ENCODE data around the gene NDUFB7.
"Not testable (repeated sequence)": the region's sequence is repeated elsewhere in the genome, so short reads cannot be mapped to it uniquely, and the experiment has no call there.

Gene NDUFB7

DNA sequence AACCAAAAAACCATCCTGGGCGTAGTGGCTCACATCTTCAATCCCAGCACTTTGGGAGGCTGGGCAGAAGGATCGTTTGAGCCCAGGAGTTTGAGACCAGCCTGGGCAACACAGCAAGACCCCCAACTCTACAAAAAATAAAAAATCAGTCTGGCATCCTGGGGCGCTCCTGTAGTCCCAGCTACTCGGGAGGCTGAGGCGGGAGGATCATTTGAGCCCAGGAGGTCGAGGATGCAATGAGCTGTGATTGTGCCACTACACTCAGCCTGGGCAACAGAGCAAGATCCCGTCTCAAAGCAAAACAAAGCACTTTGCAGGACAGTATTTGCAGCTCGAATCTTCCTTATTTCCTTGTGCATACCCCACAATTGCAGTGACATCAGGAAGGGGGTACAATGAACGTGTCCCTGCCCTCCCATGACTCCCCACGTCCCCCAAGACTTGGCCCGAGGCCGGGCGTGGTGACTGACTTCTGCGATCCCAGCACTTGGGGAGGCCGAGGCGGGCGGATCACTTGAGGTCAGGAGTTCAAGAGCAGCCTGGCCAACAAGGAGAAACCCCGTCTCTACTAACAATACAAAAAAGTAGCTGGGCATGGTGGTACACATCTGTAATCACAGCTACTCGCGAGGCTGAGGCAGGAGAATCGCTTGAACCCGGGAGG lies 870 bp downstream of the NDUFB7 start:
- no peak for DNase-seq

DNA sequence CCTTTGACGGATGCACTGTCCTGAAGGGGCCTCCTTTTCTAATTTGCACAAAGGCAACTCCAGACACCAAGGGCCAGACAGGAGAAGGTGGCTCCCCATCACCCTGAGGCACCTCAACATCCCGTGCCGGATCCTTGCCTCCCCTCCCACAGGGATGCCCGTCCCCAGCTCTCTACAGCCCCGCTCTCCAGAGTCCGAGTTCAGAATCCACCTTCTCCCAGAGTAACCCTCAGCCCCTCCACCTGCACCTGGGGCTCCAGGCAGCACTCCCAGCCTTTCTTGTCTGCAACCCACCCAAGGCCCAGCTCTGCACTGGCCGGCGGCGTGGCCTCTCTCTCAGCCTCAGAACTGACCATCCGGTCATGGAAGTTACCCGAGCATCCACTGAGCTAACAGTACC lies 4.8 kb downstream of the NDUFB7 start:
- DNase-seq: no peak

DNA sequence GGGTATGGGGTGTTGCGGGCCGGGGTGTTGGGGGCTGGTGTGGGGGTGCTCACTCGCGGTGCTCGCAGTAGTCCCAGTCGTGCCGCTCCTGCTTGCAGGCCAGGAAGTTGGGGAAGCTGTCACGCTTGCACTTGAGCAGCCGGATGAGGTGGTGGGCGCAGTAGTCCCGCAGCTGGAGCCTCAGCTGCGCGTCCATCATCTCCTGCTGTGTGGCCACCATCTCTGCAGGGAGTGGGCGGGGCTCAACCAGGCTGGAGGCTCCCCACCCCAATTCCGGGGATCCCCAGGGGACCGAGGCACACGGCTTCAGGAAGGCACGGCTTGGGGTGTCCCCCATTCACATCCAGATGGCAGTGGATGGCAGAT lies 5.2 kb downstream of the NDUFB7 start:
- no peak for DNase-seq

GRCh38 chr19:14565765-14566711 lies 5.8 kb downstream of the NDUFB7 start:
- DNase-seq: no peak

GRCh38 chr19:14565298-14565679 lies 6.6 kb downstream of the NDUFB7 start:
- no peak for DNase-seq

GRCh38 chr19:14564652-14565297 lies 7.1 kb downstream of the NDUFB7 start:
- DNase-seq: not testable (repeated sequence)

- DNase-seq: no peak
Measured at GRCh38 chr19:14563989-14564651, 7.7 kb downstream of the NDUFB7 start.

DNA sequence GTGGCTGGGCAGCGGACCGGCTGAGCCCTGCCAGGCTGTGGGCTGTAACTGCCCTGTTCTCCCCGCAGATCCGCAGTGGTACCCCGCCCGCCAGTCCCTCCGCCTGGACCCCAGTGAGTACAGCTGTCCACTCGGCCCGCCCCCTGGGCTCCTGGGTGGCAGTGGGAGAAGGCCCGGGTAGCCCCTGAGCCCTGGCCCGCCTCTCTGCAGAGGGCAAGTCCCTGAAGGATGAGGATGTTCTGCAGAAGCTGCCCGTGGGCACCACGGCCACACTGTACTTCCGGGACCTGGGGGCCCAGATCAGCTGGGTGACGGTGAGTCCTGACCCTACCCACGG lies 8.3 kb downstream of the NDUFB7 start:
- no peak for DNase-seq

- DNase-seq: no peak
Measured at GRCh38 chr19:14562660-14563589, 8.9 kb downstream of the NDUFB7 start.

- no peak for DNase-seq
Measured at GRCh38 chr19:14561847-14562351, 10.0 kb downstream of the NDUFB7 start.

DNA sequence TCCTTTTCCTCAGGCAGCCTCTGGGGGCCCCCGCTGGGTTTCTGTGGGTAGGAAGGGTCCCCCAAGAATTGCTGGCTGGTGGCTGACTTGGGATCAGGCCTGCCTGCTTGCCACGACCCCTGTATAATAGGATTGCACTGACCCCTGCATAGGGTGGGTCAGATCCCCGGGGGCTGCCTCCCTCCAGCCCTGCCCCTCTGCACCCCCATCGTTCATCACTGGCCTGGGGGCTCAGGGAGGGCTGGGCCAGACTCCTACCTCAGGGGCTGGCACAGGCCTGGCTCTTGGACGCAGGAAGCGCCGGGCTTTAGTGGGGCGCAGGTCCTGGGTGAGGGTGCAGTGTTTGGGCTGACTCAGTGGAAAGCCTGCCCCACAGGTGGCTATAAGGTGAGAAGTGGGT lies 10.6 kb downstream of the NDUFB7 start:
- DNase-seq: no peak

DNA sequence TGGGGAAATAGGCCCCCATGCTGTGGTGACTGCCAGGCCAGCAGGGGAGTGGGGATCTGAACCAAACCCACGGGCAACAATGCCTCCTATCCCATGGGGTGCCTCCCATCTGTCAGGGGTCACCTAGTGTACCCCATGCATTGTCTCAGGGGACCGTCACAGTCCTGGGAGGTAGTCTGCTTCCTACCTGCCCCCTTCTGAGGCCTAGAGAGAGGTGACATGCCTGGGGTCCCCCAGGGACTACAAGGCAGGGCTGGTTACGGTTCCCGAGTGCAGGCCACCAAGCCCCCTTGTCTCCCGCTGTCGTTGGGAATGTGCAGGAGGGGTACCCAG lies 11.1 kb downstream of the NDUFB7 start:
- DNase-seq: no peak

- no peak for DNase-seq
Measured at GRCh38 chr19:14559916-14560775, 11.7 kb downstream of the NDUFB7 start.

GRCh38 chr19:14558370-14559066 lies 13.3 kb downstream of the NDUFB7 start:
- DNase-seq: no peak

DNA sequence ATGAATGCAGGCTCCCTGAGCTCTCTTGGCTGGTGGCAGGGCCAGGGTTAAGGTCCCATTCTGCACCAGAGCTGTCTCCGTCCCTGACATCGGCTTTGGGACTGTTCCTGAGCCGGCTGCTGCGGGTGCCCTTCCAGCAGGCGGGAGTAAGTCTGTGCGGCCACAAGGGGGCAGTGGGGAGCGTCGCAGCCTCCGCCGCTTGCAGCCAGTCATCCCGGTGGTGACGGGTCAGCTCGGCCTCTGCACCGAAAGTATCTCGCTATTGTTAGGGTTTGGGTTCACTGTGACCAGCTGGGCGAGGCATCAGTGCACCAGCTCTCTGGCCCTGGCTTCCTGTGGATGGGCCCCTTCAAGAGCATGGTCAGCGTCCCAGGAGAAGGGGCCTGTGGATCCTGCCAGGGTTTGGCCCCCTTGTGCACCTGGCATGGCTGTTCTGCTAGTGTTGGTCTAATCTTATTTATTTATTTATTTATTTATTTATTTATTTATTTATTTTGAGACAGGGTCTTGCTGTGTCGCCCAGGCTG lies 15.1 kb downstream of the NDUFB7 start:
- no peak for DNase-seq

DNA sequence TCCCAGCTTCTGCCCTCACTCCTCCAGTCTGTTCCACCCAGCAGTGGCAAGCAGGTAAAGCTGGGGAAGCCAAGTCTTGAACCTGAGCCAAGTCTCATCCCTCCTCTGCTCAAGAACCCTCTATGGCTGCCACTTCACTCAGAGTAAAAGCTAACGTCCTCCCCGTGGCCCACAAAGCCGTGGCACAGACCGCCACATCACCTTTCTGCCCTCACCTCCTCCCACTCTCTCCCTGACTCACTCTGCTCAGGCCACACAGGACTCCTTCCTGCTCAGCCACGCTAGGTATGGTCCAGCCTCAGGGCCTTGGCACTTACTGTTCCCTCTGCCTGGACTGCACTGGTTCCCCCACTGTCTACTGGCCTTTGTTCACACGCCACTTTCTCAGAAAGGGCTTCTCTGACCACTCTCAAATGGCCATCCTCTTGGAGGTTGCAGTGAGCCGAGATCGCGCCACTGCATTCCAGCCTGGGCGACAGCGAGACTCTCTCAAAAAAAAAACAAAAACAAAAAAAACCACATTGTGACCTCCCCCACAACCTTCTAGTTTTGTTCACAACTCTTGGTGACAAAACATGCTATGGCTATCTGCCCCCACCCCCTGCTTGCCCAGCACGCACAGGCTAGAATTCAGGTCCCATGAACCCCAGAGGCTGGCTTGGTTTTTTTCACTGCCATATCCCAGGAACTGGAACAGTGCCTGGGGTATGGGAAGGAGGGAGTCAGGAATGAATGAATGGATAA lies 15.8 kb downstream of the NDUFB7 start:
- DNase-seq: no peak

DNA sequence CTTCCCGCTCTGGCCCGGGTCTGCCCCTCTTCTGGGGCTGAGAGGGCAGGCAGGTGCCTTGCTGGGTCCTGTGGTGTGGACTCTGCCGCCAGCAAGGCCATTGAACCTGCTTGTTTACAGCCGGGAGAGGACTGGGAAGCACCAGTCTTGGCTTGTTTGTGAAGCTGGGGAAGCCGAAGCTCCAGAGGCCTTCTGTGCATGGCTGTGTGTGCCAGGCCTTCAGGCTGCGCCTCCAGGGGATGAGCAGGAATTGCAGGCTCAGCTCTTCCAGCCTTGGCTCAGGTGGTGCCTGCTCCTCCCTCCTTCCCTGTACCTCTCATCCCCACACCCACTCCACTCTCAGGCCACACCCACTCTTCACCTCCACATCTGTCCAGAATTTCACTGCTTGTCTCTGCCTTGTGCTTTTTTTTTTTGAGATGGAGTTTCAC lies 17.5 kb downstream of the NDUFB7 start:
- peak; percentile 33 for DNase-seq

GRCh38 chr19:14553939-14554243 lies 18.0 kb downstream of the NDUFB7 start:
- no peak for DNase-seq

DNA sequence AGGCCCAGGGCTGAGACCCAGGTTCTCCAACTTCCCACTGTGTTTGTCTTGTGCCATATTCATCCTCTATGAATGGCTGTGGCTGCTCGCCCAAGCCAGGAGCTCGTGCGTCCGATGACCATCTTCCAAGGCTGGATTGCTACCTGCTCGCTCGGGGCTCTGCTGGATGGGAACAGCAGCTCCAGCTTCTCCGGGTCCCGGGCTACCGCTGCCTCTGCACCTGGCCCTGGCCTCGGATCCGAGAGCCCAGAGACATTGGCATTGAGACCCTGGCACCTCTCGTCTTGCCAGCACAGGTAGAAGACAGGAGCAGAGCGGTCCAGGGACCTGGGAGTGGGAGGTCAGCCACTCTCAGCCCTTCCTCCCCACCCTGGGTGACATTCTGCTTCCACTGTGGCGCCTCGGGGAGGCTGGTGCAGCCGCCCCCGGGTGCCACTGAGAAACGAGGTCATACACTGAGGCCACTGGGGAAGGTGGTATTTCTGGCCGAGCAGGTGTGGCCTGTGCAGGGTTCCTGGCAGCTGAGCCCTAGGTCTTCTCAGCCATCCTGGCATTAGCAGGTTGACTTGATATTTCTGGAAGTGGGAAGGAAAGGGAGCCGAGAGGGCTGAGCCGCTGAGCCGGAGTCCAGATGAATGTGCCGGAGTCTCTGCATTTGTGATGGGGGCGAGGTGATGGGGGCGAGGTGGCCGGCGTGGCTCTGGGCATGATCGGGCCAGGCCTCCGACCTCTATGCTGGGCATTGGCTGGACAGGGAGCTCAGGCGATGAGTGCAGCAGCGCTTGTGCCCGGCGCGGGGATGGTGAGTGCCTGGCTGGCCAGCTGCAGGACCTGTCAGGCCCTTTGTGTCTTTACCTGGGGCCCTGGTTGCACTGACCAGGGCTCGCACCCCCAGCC lies 18.6 kb downstream of the NDUFB7 start:
- DNase-seq: no peak

Data from NCI-H187 treated with DMSO at 0.1 percent for 48 hours (cell line).